IMR-90 (cell line): ENCODE data around the gene BAIAP2.

Experiments used
- CEBPB ChIP-seq: IDR thresholded peaks from 2 replicates; pipeline ENCODE4 v1.6.1; 2012; ENCODE audit warnings: low read depth, low read length, improper control_type of control experiment
- FOS ChIP-seq: fragments of 150-350 bp; IDR thresholded peaks from 2 replicates; pipeline ENCODE4 v1.6.1; 2016; ENCODE audit warnings: low read depth, low read length
- MAZ ChIP-seq: IDR thresholded peaks from 2 replicates; pipeline ENCODE4 v1.6.1; 2012; ENCODE audit warnings: low read depth, mild to moderate bottlenecking, low read length, improper control_type of control experiment, moderate library complexity, borderline replicate concordance
- MXI1 ChIP-seq: IDR thresholded peaks from 2 replicates; pipeline ENCODE4 v1.6.1; 2012; ENCODE audit warnings: low read depth, mild to moderate bottlenecking, low read length, moderate library complexity, borderline replicate concordance
- POLR2A ChIP-seq: IDR thresholded peaks from 2 replicates; pipeline ENCODE4 v1.6.1; 2012; ENCODE audit warnings: mild to moderate bottlenecking, low read depth, low read length
- RAD21 ChIP-seq: IDR thresholded peaks from 2 replicates; pipeline ENCODE4 v1.6.1; 2012; ENCODE audit warnings: low read length, improper control_type of control experiment
- RCOR1 ChIP-seq: IDR thresholded peaks from 2 replicates; pipeline ENCODE4 v1.6.1; 2012; ENCODE audit warnings: mild to moderate bottlenecking, low read length, improper control_type of control experiment; ENCODE audit not compliant: insufficient replicate concordance
- RFX5 ChIP-seq: IDR thresholded peaks from 2 replicates; pipeline ENCODE4 v1.8.0; 2012; ENCODE audit warnings: low read depth, mild to moderate bottlenecking, low read length, moderate library complexity
- TF ChIP-seq, protein P1 (sequence below): conservative IDR thresholded peaks from 2 replicates; pipeline ENCODE4 v1.5.1; 2012; ENCODE audit warnings: mild to moderate bottlenecking, low read depth, low read length, improper control_type of control experiment
- TF ChIP-seq, protein P2 (sequence below): fragments of 150-350 bp; IDR thresholded peaks from 2 replicates; pipeline ENCODE4 v1.6.1; 2017; ENCODE audit warnings: mild to moderate bottlenecking, antibody characterized with exemption, low read length, low read depth
- TF ChIP-seq, protein P3 (sequence below): fragments of 150-350 bp; IDR thresholded peaks from 2 replicates; pipeline ENCODE4 v1.6.1; 2016; ENCODE audit warnings: low read depth, mild to moderate bottlenecking, low read length, moderate library complexity, borderline replicate concordance

DNA sequence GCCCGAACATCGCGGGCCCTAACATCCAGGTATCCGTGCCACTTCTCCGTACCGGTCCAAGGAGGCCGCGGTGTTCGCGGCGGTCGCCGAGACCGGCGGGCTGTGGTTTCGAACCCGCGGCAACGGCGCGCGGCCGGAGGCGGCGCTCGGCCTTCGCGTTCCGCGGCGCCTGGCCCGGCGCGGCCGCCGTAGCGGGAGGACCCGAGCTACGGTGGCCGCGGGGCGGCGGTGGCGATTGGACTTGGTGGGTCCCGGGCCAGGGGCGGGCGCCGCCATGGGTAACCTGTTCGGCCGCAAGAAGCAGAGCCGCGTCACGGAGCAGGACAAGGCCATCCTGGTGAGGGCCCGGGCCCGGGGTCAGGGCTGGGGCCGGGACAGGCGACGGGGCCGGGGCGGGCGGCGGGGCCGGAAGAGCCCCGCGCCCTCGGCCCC, 43.3 kb upstream of the BAIAP2 start, which contains the start of gene CHMP6:
- TF ChIP-seq POLR2A (no peak), MAZ (peak; percentile 58; the same call in 1 of the 2 replicates), RFX5 (no peak), RAD21 (no peak), MXI1 (no peak), RCOR1 (peak; percentile 91), CEBPB (no peak), FOS (no peak)
- TF ChIP-seq, protein P1, sequence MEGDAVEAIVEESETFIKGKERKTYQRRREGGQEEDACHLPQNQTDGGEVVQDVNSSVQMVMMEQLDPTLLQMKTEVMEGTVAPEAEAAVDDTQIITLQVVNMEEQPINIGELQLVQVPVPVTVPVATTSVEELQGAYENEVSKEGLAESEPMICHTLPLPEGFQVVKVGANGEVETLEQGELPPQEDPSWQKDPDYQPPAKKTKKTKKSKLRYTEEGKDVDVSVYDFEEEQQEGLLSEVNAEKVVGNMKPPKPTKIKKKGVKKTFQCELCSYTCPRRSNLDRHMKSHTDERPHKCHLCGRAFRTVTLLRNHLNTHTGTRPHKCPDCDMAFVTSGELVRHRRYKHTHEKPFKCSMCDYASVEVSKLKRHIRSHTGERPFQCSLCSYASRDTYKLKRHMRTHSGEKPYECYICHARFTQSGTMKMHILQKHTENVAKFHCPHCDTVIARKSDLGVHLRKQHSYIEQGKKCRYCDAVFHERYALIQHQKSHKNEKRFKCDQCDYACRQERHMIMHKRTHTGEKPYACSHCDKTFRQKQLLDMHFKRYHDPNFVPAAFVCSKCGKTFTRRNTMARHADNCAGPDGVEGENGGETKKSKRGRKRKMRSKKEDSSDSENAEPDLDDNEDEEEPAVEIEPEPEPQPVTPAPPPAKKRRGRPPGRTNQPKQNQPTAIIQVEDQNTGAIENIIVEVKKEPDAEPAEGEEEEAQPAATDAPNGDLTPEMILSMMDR, result peak; percentile 33; the same call in 1 of the 2 replicates
- TF ChIP-seq, protein P2, sequence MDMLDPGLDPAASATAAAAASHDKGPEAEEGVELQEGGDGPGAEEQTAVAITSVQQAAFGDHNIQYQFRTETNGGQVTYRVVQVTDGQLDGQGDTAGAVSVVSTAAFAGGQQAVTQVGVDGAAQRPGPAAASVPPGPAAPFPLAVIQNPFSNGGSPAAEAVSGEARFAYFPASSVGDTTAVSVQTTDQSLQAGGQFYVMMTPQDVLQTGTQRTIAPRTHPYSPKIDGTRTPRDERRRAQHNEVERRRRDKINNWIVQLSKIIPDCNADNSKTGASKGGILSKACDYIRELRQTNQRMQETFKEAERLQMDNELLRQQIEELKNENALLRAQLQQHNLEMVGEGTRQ, result no peak
- TF ChIP-seq, protein P3, sequence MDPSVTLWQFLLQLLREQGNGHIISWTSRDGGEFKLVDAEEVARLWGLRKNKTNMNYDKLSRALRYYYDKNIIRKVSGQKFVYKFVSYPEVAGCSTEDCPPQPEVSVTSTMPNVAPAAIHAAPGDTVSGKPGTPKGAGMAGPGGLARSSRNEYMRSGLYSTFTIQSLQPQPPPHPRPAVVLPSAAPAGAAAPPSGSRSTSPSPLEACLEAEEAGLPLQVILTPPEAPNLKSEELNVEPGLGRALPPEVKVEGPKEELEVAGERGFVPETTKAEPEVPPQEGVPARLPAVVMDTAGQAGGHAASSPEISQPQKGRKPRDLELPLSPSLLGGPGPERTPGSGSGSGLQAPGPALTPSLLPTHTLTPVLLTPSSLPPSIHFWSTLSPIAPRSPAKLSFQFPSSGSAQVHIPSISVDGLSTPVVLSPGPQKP, result no peak
